Stomach (tissue), 9 donors: ENCODE results near the gene ACTA2. TPM values are rescaled to one million over a fixed set of nuclear protein-coding genes. Genes with fewer than 3 reads are reported as not detected.
A peak's percentile ranks its signal among the peaks of the same experiment; 100 is the strongest.

Experiments used
- DNase-seq, 2 donors: peaks; one replicate each; pipeline versions ENCODE4 v3.0.0 to v3.0.0-alpha.2; 2013 to 2019
- H3K27ac ChIP-seq, 5 donors: fragments of 200-600 bp in 4 of 5; sonication (generic) in 4 of 5; one replicate each; pipeline ENCODE4 v1.5.1; 2013 to 2019; ENCODE audit warnings: mild to moderate bottlenecking in 1 of 5, moderate library complexity in 1 of 5
- H3K27me3 ChIP-seq, 3 donors: fragments of 200-600 bp; sonication (generic); one replicate each; pipeline ENCODE4 v1.5.1; 2017 to 2019; ENCODE audit warnings: mixed run types in 1 of 3
- H3K36me3 ChIP-seq, 4 donors: fragments of 200-600 bp; sonication (generic); 1 replicate in 3 of 4; 2 replicates in 1 of 4; pipeline ENCODE4 v1.5.1; 2016 to 2019
- H3K4me1 ChIP-seq, 4 donors: fragments of 200-600 bp; sonication (generic); one replicate each; pipeline ENCODE4 v1.5.1; 2016 to 2019
- H3K4me3 ChIP-seq, 4 donors: fragments of 200-600 bp; sonication (generic) in 3 of 4; one replicate each; pipeline ENCODE4 v1.5.1; 2016 to 2019; ENCODE audit warnings: mild to moderate bottlenecking in 1 of 4
- H3K9me3 ChIP-seq, 4 donors: fragments of 200-600 bp; sonication (generic); one replicate each; pipeline ENCODE4 v1.5.1; 2016 to 2019
- EP300 ChIP-seq: sonication (generic); formaldehyde crosslinking; IDR thresholded peaks from one replicate; pipeline ENCODE4 v1.6.1; 2017; ENCODE audit warnings: antibody characterized with exemption
- POLR2A ChIP-seq, 4 donors: fragments of 450-650 bp; IDR thresholded peaks; one replicate each; pipeline ENCODE4 v1.6.1; 2016; ENCODE audit warnings: antibody characterized with exemption in 4 of 4, control low read depth in 2 of 4, mild to moderate bottlenecking in 1 of 4, moderate library complexity in 1 of 4
- POLR2AphosphoS5 ChIP-seq, 3 donors: sonication (generic); formaldehyde crosslinking; IDR thresholded peaks; one replicate each; pipeline ENCODE4 v1.6.1; 2016; ENCODE audit warnings: antibody characterized with exemption in 3 of 3
- WGBS, 5 donors: extraction: QIAGEN DNeasy Blood & Tissue Kit in 3 of 5; methylation state at CpG; one replicate each; pipeline versions ENCODE4 v1.1.5 to v1.1.7; 2013 to 2018; 5-methylcytosine and 5-hydroxymethylcytosine counted together
- intact Hi-C: fragments of 100-400 bp; cut with DNase I; formaldehyde crosslinking; loops from one replicate; pipeline ENCODE4 v1.15.1; 2023; ENCODE audit warnings: low total_unique reads
- polyA plus RNA-seq, 3 donors: library from polyadenylated mRNA; stranded (reverse); fragments of 200-250 nt; gene quantifications; one replicate each; pipeline ENCODE4 v1.2.3, GENCODE V29; 2013
- total RNA-seq, 5 donors: library from RNA; depleted of rRNA; stranded (reverse); fragments of >200 nt; gene quantifications; one replicate each; pipeline versions ENCODE4 v1.1.0 to v1.2.3, GENCODE V29; 2014 to 2016
- TF ChIP-seq, protein P1 (sequence below), 7 experiments: fragments of 450-650 bp in 4 of 7; fragments of 200-600 bp in 3 of 7; sonication (generic) in 3 of 7; IDR thresholded peaks; one replicate each; pipeline ENCODE4 v1.5.1; 2016 to 2019; ENCODE audit warnings: antibody characterized with exemption in 7 of 7, control low read depth in 2 of 7, mild to moderate bottlenecking in 1 of 7
- donor health status: healthy with polysubstance abuse.
- donor health status: Bipolar disorder and iron deficiency.
- donor health status: healthy.

ACTA2 gene
- total and polyA plus RNA-seq, 8 donors: 233 to 3,169 (median 999) TPM

DNA sequence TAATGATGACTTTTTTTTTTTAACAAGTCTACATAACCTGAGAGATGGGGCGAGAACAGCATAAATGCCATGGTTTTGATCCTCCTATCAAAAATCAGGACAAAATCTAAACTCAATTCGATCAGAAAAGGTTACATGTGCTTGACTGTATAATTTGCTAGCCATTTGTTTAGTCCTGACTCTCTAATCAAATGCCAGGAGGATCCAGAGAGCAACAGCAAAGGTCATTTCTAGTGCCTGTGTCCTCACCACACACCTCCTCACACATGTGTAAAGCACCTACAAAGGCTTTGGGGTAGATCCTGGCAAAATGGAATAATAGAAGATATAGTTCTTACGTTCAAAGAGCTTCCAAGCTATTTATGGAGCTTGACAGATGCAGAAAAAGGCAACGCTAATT is 27.0 kb upstream of the ACTA2 start:
- 72 to 85% (median 82%) methylated on average over 4 of the region's 4 CpGs for WGBS, 5 donors
- Histone ChIP-seq H3K36me3 (no peaks in the 10 kb centered on the region), H3K4me3 (no peak overlapping the region), H3K9me3 (no peaks in the 10 kb centered on the region), H3K27ac (peak overlapping the region in 4 of 5 donors; percentile 72 to 84 (median 75)), H3K4me1 (peaks cover 0 to 68% (median 48%) of the 10 kb centered on the region in 4 donors), H3K27me3 (no peaks in the 10 kb centered on the region)
- no peak for DNase-seq
- intact Hi-C loops: loop anchor here (5.0 kb wide), 1 partner anchor 37 kb away; no protein-coding TSS in a partner anchor
- TF ChIP-seq POLR2AphosphoS5 (IDR thresholded peaks at IDR 0.05) (no peak), POLR2A (IDR thresholded peaks at IDR 0.05) (no peak), EP300 (no peak)
- TF ChIP-seq, protein P1, sequence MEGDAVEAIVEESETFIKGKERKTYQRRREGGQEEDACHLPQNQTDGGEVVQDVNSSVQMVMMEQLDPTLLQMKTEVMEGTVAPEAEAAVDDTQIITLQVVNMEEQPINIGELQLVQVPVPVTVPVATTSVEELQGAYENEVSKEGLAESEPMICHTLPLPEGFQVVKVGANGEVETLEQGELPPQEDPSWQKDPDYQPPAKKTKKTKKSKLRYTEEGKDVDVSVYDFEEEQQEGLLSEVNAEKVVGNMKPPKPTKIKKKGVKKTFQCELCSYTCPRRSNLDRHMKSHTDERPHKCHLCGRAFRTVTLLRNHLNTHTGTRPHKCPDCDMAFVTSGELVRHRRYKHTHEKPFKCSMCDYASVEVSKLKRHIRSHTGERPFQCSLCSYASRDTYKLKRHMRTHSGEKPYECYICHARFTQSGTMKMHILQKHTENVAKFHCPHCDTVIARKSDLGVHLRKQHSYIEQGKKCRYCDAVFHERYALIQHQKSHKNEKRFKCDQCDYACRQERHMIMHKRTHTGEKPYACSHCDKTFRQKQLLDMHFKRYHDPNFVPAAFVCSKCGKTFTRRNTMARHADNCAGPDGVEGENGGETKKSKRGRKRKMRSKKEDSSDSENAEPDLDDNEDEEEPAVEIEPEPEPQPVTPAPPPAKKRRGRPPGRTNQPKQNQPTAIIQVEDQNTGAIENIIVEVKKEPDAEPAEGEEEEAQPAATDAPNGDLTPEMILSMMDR (IDR thresholded peaks at IDR 0.05): no peak

DNA sequence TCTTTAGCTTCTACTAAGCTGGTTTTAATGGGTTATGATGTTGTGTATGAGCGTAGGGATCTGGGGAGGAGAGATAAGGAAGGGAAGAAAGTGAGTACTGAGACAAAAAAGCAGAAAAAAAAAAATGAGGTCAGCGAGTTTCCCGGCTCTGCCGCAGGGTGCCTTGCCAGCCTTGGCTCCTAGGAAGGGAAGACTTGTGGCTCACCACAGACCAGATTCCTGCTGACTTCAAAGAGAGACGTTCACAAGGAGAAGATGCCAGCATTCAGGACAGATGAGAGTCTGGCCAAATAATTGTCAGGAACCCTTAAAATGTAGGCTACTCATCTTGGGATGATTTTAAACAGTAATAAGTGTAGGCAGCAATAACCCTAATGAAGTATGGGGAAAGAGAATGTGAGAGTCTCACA is 26.6 kb upstream of the ACTA2 start:
- 21 to 40% (median 25%) methylated on average over 5 of the region's 5 CpGs for WGBS, 5 donors

DNA sequence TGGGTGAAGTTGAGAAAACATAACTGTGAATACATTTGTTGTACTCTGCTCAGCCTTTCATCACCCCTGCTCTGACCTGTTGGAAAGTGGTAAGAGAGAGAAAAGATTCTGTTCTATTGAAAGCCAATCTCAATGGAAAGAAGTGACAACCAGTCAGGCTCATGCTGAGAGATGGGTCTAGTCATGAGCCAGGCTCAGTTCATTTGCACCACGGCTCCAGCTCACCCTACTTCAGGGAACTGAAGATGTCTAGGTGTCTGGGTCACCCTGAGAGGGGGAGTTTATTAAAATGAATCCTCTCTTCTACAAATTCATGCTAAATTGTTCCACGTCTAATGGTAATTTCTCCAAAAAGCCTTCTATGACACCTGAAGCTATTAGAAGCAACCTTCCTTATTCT is 25.9 kb upstream of the ACTA2 start:
- 80 to 97% (median 93%) methylated on average over 2 of the region's 2 CpGs for WGBS, 5 donors
- Histone ChIP-seq H3K27me3 (no peaks in the 10 kb centered on the region), H3K4me3 (no peak overlapping the region), H3K9me3 (no peaks in the 10 kb centered on the region), H3K27ac (peak overlapping the region in 4 of 5 donors; percentile 72 to 84 (median 75)), H3K4me1 (peaks cover 0 to 68% (median 47%) of the 10 kb centered on the region in 4 donors), H3K36me3 (no peaks in the 10 kb centered on the region)
- intact Hi-C loops: no loop called here
- DNase-seq: no peak
- TF ChIP-seq EP300 (no peak), POLR2AphosphoS5 (IDR thresholded peaks at IDR 0.05) (no peak), POLR2A (IDR thresholded peaks at IDR 0.05) (no peak)
- TF ChIP-seq, protein P1 (IDR thresholded peaks at IDR 0.05): no peak

More for the DNA sequence above, 26.6 kb upstream of the ACTA2 start:
- Histone ChIP-seq H3K27me3 (no peaks in the 10 kb centered on the region), H3K4me1 (peaks cover 0 to 68% (median 49%) of the 10 kb centered on the region in 4 donors), H3K4me3 (no peak overlapping the region), H3K36me3 (no peaks in the 10 kb centered on the region), H3K27ac (peak overlapping the region; percentile 38 to 84 (median 74)), H3K9me3 (no peaks in the 10 kb centered on the region)
- peak in 1 of 2 donors; percentile 52 for DNase-seq
- intact Hi-C loops: no loop called here
- TF ChIP-seq POLR2A (IDR thresholded peaks at IDR 0.05): no peak
- peak in 1 of 3 donors; percentile 67 for TF ChIP-seq POLR2AphosphoS5 (IDR thresholded peaks at IDR 0.05)
- TF ChIP-seq, protein P1 (IDR thresholded peaks at IDR 0.05): no peak
- no peak for TF ChIP-seq EP300

DNA sequence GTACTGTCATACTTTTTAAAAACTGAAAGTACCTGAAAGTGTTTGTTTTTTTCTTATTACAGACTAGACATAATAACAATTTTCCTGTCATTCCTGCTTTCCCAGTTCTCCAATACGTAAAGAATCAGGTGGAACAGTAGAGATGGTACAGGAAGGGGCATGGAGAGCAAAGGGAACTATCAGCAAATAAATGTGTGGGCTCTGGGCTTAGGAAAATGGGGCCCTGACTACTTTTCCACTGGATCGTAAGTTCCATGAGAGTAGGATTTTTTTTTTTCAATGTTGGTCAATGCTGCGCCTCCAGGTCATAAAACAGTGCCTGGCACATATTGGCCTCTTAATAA is 22.8 kb upstream of the ACTA2 start:
- TF ChIP-seq EP300 (no peak), POLR2AphosphoS5 (IDR thresholded peaks at IDR 0.05) (no peak), POLR2A (IDR thresholded peaks at IDR 0.05) (no peak)
- TF ChIP-seq, protein P1 (IDR thresholded peaks at IDR 0.05): no peak
- 37 to 51% (median 48%) methylated on average over 3 of the region's 3 CpGs for WGBS, 5 donors
- intact Hi-C loops: no loop called here
- Histone ChIP-seq H3K4me1 (peaks cover 0 to 57% (median 31%) of the 10 kb centered on the region in 4 donors), H3K9me3 (no peaks in the 10 kb centered on the region), H3K27me3 (no peaks in the 10 kb centered on the region), H3K4me3 (peak overlapping the region; percentile 38 to 45 (median 41)), H3K36me3 (no peaks in the 10 kb centered on the region), H3K27ac (peak overlapping the region in 4 of 5 donors; percentile 67 to 82 (median 76))
- DNase-seq: no peak
